T follicular helper cell (primary cell): ENCODE measurements around the gene ARFIP1.
"Not testable (repeated sequence)": the region's sequence is repeated elsewhere in the genome, so short reads cannot be mapped to it uniquely, and the experiment has no call there.

Experiments
- DNase-seq: peaks from one replicate; pipeline ENCODE4 v3.0.0-alpha.2; 2020; ENCODE audit warnings: low read depth

The ARFIP1 gene

DNA sequence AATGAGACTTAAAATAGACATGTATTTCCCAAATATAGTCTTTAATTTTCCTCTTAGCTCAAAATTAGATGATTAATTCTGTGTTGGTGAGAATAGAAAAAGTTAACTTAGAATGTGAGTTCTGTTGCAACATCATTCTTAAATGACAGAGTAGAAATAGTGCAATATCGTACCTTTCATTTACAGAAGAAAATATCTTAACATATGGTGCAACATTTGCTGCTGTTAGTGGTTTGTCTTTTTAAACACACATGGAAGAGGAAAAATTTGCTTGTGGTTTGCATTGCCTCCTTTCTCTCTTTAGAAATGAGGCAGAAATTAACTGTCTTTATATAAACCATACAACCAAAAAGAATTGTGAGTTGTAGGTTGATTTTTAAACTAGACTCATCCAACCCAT, 117.1 kb downstream of the ARFIP1 start:
- DNase-seq = no peak

DNA sequence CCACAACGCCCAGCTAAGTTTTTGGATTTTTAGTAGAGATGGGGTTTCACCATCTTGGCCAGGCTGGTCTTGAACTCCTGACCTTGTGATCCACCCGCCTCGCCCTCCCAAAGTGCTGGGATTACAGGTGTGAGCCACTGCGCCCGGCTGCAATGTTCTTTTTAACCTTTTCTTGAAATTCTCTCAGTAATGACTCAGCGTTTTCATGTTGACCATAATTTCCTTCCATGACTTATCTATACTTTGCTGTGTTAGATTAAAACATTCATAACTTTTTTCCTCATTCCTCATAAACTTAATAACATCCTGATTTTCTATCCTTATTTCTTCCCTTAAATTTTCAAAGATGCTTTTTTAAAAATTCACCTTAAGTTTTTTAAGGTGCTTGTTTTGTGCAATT, 118.4 kb downstream of the ARFIP1 start:
- DNase-seq = not testable (repeated sequence)

DNA sequence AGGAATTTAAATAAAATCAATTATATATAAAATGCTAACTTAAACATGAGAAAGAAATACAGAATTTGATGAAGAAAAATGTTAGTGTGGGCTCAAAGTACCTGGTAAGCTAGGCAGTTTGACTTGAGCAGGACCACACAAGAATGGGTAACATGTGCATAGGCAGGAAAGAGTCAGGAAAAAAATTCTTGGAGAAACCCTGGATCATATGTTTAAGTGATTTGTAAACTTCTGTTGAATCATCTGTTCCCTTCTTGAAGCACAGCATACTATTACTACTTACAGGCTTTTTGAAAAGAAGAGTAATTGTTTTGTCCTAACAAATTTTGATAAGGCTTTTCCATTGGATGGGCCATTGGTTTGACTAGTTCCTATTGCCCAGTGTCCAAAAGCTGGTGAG, 118.9 kb downstream of the ARFIP1 start:
- DNase-seq = no peak

DNA sequence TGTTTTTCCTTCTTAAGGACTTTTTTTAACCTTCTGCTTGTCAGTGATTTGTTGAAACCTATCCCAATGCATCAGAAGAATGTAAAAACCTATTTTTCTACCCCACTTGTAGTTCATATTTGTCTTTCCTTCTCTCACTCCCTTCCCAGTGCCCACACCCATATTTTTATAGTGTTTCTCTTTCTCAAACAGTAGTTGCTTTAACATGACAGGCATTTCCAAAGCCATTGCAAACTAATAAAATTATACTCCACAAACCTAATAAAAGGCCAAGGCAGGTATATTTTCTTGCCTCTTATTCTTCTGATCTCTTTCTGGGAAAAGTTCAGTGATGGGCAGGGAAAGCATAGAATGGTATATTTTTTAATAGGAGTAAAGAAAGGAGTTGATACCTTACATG, 120.6 kb downstream of the ARFIP1 start:
- no peak for DNase-seq

DNA sequence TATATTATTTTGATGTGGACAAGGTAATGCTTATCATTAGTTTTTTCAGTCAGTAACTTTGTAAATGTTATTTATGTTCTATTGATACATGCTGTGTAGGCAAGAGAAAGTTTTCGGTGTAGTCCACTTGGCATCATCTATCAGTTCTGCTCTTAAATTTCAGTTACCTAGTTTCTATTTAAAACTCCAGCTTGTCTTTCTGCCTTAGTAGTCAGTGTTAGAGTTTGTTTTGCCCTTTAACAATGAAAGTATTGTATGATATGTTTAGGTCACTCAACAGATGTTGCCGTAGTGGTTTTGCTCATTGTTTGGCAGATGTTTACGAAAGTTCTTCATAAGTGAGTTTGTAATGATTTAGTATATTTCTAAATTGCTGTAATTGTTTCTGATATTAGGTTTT, 121.5 kb downstream of the ARFIP1 start:
- no peak for DNase-seq

DNA sequence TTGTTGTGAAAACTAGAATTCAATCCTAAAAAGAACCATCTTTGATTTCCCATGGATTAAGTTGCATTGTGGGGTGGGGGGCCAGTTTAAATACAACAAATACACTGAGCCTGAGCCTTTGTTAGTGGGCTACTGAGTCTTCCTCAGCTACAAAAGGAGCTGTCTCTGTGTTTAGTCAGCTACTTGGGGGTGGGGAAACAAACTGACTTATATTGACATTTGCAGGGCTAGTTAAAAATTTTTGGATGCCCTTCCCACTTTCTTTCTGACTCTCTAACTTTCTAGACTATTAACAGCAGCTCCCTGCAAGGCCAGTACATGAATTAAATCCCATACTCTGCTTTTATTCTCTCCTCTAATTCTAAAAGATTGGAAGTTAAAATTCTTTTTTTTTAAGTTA, 123.9 kb downstream of the ARFIP1 start:
- no peak for DNase-seq

DNA sequence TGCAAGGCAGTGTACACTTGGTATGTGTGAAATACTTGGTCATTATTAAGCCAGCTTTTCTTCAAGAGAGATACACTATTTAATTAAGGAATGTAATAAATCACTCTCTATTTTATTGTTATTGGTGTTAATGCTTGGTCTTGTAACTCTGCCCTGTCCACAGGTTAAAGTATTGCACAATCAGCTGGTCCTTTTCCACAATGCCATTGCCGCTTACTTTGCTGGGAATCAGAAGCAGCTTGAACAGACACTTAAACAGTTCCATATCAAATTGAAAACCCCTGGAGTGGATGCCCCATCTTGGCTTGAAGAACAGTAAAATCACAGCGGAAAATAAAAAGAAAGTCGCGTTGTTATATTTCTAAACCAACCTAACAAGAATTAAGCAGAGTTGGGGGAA, 130.1 kb downstream of the ARFIP1 start:
- no peak for DNase-seq

DNA sequence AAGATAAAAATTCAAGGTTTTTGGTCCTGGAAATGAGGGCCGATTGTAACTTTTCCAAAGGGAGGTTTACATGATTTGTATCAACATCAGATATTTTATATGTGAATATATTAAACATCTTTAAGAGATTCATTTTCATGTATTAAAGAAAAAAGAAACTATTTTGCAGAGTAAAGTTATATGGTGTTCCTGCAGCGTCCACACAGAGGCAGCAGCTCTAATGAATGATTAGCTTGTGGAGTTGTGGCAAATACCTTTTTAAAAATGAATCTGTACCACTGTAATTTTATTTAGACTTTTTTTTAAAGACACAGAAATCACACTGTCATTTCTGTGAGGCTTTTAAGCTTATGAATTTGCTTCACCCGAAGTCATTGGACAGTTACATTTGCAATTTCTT, 130.8 kb downstream of the ARFIP1 start:
- no peak for DNase-seq

DNA sequence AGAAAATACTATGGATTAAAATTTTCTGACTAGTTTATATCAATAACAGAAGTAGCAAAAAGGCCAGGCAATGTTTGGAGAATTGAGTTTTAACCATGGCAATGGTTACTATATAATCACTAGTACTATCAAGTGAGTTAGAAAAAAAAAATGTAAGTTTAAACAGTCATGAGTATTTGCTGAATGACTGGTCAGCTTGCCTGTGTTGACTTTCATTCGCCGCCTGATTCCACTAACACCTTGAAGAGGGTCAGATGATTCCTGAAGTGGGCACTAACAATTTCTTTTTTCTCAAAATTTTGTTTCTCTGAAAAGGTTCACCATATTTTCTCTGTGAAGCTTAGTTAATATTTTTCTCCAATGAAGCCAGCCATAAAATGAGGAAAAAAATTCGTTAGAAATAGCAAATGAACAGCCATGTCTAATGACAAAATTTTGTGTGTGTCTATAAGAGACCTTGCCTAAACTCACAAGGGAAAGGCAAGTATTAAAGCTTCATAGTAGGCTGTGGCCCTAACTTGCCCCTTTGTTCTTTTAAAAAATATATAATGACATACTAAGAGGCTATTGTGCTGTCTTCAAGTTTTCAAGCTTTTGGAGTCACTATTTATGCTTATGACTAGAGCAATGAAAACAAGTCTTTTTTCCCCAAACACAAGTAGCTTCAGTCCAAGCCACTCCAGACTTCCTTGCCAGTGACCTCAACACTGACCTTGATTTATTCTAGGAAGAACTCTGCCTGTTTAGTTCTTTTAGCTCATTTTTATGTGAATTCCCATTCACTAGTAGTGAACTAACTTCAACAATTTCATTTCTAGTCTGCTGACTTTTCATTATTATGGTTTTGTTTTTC, 138.0 kb downstream of the ARFIP1 start:
- DNase-seq = no peak

DNA sequence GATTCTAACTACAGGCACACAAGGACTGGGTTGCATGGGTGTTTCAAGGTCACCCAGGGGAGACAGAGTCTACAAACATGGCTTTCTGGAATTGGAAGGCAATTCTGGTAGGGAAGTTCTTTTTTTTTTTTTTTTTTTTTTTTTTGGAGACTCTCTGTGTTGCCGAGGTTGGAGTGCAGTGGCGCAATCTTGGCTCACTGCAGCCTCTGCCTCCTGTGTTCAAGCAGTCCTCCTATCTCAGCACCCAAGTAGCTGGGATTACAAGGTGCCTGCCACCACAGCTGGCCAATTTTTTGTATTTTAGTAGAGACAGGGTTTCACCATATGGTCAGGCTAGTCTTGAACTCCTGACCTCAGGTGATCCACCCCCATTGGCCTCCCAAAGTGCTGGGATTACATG, 140.1 kb downstream of the ARFIP1 start:
- no peak for DNase-seq

DNA sequence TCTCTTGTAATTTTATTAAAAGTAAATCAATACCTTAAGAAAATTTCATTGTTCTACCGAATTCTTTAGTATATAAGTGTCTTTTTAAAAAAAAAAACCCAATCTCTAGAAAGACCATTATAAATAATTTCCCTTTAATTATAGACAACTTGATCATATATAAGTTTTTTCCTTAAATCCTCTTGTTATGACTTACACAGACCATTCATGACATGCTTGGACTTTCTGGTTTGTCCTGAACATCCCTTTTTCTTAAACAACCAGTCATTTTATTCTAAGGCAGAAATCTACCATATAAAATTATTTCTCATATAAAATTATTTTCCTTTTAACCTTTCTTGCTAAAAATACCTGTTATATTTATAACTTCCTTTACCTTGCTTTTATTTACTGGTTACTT, 141.0 kb downstream of the ARFIP1 start:
- no peak for DNase-seq

DNA sequence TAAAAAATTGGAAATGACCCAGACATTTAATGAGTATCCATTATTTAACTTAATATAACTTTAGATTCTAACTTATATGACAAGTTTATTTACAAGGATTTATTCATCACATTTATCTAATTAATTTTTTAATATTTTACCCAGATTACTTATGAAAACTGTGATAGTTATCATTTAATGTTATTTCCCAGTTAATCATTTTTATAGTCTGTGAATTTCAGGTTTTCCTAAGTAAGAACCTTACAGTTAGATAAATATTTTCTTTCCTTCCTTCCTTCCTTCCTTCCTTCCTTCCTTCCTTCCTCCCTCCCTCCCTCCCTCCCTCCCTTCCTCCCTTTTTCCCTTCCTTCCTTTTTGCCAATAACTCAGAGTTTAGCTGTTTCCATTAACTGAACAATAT, 141.5 kb downstream of the ARFIP1 start:
- DNase-seq = no peak

DNA sequence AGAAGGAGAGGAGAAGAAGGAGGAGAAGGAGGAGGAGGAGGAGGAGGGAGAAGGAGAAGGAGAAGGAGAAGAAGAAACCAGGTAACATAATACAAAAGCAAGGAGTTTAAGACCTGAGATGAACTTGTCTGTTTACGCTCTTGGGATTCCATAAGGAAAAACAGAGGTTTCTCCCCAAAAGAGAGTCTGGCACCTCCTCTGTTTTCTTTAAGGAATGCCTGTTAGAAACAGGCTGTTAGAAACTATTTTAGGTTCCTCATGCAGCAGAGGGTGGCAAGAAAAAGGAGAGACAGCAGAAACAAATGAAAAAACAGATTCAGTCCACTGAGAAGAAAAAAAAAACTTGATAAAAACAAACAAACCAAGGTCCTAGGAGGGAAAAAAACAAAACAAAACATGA, 146.1 kb downstream of the ARFIP1 start:
- DNase-seq = no peak

DNA sequence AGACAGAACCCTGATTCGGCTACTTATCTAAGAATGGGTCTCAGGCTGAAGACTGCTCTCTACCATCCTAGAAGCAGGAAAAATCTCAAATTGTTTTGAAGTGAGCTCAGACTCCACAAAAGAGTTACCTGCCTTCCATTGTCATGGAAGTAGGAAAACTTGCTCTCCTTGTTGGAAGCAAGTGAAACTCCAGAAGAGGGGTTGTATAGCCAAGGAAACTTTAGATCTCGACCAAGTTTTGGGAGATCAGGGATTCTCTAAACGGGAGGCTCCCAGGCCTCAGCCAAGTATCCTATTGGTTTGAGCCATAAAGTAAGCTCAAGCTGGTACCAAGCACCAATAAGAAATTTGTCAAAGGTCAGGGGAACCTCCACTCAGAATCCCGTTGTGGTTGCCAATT, 147.2 kb downstream of the ARFIP1 start:
- DNase-seq = no peak

DNA sequence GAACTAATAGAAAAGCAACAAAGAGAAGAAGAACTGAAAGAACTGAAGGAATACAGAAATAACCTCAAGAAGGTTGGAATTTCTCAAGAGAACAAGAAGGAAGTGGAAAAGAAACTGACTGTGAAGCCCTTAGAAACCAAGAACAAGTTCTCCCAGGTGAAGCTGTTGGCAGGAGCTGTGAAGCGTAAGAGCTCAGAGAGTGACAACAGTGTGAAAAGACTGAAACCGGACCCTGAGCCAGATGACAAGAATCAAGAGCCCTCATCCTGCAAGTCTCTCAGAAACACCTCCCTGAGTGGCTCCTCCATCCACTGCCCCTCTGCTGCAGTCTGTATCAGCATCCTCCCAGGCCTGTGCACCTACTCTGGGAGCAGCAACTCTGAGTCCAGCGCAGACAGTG, 148.0 kb downstream of the ARFIP1 start:
- DNase-seq = no peak

DNA sequence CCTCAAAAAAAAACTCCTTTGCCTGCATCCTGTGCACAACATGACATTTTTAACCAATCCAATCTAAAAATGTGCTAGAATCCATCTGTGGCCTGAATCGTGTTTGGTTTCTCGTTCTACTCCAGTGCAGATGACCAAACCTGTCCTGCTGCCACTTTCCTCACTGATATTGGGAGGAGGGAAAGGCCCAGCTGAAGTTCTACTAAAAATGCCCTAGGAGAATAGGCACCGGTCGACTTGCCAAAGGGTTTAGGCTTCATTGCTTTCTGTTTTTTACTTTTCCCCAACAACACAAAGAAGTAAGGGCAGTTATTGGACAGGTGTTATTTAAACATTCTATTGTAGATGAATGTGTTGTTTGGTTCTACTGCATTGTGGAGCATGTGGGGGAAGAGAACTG, 148.5 kb downstream of the ARFIP1 start:
- DNase-seq = no peak

DNA sequence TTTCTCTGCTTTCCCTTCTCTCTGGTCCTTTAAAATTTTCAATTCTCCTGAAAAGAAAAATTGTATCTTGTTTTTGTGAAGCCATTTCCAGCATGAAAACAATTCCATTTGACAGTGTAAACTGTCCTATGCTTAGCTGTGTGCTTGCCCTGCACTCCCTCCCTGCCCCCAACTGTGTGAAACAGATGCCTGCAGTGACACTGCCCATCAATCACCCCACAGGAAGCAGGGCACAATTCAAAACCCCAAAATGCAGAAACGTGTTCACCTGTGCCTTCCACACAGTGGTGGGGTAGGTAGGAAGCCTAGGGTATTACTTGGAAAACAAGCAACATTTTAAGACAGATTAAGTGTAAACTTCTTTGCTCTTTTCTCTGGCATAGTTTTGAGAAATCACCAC, 150.1 kb downstream of the ARFIP1 start:
- no peak for DNase-seq

DNA sequence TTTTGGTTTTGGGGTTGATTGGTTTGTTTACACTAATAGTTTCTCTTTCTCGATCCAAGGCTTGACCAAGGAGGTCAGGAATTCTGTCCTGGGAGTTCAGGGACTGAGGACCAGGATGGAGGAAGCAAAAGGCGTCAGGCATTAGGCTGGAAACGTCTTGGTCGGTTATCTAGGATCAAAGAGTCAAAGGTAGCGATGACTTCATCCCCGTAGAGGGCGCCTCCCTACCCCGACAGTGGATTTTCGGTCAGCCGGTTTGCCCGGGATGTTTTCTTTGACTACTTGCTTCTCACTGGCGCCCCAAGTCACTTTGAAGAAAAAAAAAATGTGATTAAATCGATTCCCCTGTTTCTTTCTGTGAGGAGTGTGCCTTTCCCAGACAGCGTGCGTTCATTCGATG, 155.4 kb downstream of the ARFIP1 start:
- no peak for DNase-seq

DNA sequence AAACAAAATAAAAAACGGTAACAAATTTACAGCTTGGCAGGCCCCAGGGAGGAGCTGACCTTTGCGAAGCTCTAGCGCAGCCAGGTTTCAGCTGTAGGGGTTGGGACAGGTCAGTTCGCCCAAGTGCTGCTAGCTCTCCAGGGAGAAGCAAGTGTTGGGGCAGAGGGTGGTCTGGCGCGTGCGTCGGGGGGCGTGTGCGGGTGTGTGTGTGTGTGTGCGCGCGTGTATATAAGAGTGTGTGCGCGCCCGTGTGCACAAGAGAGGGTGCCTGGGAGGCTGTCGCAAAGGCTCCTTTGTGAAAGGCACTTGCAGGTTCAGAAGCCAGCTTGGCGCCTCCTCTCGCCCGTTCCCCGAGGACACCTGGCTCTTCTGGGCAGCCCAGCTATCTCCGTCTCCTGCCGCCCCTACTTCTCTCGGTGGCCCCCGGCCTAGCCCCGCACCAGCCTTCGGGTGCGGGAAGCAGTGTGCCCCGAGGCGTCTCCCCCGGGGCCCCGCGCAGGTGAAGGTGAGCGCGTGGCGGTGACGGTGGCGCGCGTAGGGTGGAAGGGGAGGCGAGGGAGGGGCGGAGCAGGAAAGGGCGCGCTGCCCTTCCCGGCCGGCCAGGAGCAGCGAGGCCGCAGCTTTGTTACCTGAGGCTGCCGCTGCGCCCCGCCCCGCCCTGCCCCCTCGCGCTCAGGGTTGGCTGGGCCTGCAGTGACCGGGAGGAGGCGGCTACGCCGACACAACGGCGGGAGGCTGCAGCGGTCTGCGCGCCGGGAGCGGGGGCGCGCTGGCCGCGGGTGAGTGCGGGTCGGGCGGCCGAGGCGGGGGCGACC, 156.1 kb downstream of the ARFIP1 start, which contains the start of gene FHDC1:
Gene FHDC1 (plus strand): TSS at position 693 of the 815 bp plus-strand sequence. CDS start 6,735 bp downstream, outside the sequence.
- no peak for DNase-seq

DNA sequence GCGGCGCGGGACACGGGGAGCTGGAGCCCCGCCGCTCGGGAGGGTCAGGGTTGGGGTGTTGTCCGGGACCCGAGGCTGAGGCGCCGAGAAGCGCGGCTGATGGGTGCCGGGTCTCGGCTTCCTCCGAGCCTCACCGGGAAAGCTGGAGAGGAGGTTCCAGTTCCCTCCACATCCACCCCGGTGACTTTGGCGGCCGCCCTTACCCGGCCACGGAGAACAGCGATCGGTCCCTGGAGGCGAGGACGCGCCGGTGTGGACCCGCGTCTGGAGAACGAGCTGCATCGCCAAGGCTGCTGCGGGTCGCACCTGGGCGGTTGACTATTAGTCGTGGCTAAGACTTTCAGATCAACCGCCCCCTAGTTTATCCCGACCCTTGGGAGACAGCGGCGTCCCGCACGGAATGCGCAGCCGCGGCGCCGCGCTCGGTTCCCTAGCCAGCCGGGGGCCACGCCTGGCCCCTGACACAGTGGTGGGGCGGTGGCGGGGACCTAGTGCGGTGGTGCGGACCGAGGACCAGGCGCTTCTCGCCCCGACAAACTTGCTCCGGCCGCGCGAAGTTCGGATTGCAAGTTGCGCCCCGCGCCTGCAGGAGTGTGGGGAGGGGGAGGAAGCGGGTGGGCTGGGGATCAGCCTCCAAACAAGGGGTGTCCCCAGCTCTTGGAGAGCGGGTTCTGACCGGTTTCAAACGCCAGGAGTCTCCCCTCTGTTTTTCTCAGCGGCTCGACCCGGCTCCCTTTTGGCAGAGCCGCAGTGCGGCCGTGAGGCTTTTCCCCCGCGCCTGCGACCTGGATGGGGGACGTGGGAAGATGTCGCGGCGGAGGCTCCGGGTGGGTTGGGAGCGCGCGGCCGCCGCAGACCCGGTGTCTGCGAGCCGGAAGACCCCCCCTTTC, 156.9 kb downstream of the ARFIP1 start:
- DNase-seq = no peak

DNA sequence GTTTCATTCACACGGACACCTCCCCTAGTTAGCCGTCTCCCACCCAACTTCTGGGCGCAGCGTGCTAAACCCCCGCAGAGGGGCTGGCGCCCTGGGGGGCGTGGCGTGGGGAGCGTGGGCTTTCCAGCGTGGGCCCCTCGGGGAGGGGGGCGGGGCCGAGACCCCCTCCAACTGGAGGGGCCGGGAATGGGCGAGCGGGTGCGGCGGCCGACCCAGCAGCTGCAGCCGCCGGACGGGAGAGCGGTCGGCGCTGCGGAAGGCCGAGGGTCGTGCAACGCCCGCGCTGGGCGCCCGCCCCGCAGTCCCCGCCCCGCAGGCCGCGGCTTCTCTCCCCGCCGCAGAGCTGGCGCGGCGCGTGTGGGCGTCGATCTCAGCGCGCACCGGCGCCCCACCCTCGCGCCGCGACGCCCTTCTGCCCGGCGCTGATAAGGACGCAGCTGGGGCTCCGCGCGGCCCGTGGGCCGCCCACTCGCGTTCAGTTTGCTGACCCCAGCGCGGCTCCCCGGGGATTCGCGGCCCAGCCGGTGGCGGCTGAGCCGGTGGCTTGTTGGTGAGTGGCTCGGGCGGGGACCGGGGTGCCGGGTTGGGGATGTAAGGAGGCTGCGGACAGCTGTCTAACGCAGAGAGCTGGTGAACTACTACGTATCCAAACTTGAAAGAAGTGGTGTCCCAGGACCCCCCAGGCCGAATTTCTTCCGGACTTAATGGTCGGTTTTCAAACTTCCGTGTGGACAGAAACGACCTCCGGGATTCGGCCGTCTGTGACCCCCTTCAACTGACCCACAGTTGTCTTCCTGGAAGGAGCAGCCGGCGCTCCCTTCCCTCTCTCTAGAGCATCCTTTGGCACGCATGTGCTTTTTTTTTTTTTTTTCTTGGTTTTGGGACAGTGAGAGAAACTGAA, 157.8 kb downstream of the ARFIP1 start:
- DNase-seq = no peak
